Muscle of leg (tissue), 11 donors: ENCODE data around the gene HARS1. TPM values are rescaled to one million over a fixed set of nuclear protein-coding genes. Genes with fewer than 3 reads are reported as not detected.
"Not testable (repeated sequence)": the region's sequence is repeated elsewhere in the genome, so short reads cannot be mapped to it uniquely, and the experiment has no call there.

Experiments
- DNase-seq: peaks from one replicate; pipeline ENCODE4 v3.0.0; 2013
- H3K27ac ChIP-seq: one replicate; pipeline ENCODE4 v1.5.1; 2013; ENCODE audit warnings: mild to moderate bottlenecking, low read length, control low read depth
- H3K27me3 ChIP-seq: one replicate; pipeline ENCODE4 v1.6.1; 2013; ENCODE audit warnings: low read length; ENCODE audit not compliant: control insufficient read depth, insufficient read depth
- H3K36me3 ChIP-seq: one replicate; pipeline ENCODE4 v1.6.1; 2013; ENCODE audit warnings: low read length; ENCODE audit not compliant: control insufficient read depth, insufficient read depth
- H3K4me1 ChIP-seq: one replicate; pipeline ENCODE4 v1.6.1; 2013; ENCODE audit warnings: low read length; ENCODE audit not compliant: control insufficient read depth, insufficient read depth
- H3K4me3 ChIP-seq: one replicate; pipeline ENCODE4 v1.5.1; 2013; ENCODE audit warnings: low read length, control low read depth
- H3K9me3 ChIP-seq: replicated peaks from 2 replicates; pipeline ENCODE4 v1.6.1; 2013; ENCODE audit warnings: low read depth, low read length; ENCODE audit not compliant: control insufficient read depth
- WGBS: methylation state at CpG from one replicate; pipeline ENCODE4 v1.1.5; 2013; ENCODE audit warnings: missing lambda C conversion rate; ENCODE audit not compliant: insufficient coverage; 5-methylcytosine and 5-hydroxymethylcytosine counted together
- polyA plus RNA-seq, 8 donors: library from polyadenylated mRNA; unstranded; fragments of 120-200 nt; gene quantifications; one replicate each; pipeline versions ENCODE4 v1.2.1 to v1.2.3, GENCODE V29; 2013; ENCODE audit warnings: inconsistent platforms in 1 of 8, low replicate concordance in 1 of 8; ENCODE audit not compliant: insufficient read length in 8 of 8, insufficient read depth in 1 of 8
- total RNA-seq: library from RNA; stranded (reverse); fragments of 120-200 nt; gene quantifications from one replicate; pipeline ENCODE4 v1.2.4, GENCODE V29; 2013

Gene HARS1
- total and polyA plus RNA-seq, 9 donors: 41.4 to 54.0 (median 49.9) TPM

DNA sequence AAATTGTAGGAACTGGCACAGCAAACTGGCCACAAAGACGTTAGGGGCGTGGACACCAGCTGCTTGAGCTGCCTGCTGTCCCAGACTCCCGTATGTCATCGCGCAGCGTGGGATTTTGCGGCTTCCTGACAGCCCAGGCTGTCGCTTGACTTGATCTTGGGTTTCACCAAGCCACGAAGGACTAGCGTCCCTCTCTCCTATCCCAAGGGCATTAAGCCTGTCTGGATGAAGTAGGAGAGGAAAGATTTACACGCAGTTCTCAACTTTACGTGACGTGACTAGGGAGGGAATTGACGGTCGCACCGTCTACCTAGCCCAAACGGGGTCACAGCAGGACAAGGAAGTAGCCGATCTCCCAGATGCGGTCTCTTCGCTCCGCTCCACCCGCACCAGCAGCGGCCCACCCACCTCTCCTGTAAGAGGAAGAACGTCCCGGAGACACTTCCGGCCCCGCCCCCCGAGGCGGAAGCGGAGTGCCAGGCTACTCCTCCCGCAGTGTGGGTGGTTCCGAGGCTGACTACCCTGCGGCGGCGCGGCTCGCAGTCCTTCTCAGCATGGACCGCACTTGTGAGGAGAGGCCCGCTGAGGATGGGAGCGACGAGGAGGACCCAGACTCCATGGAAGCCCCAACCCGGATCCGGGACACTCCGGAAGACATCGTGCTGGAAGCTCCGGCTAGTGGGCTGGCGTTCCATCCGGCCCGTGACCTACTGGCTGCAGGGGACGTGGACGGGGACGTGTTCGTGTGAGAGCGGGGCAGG, 26.6 kb downstream of the HARS1 start, which contains the start of gene WDR55:
TSS of gene WDR55 (plus strand) at position 546 of the 761 bp plus-strand sequence. CDS start at position 555, 9 bp downstream.
- under 1% methylated on average over 47 of the region's 54 CpGs for WGBS
- peak within 1 kb of the TSS; percentile 96 for H3K27ac ChIP-seq
- peak; percentile 98 for DNase-seq
- peaks cover 14% of the 10 kb centered on the region for H3K4me1 ChIP-seq
- H3K4me3 ChIP-seq: peak within 1 kb of the TSS; percentile 93
- H3K27me3 ChIP-seq: no peaks in the 10 kb centered on the region
- H3K36me3 ChIP-seq: peaks cover 60% of the 10 kb centered on the region
- H3K9me3 ChIP-seq: no peaks in the 10 kb centered on the region

DNA sequence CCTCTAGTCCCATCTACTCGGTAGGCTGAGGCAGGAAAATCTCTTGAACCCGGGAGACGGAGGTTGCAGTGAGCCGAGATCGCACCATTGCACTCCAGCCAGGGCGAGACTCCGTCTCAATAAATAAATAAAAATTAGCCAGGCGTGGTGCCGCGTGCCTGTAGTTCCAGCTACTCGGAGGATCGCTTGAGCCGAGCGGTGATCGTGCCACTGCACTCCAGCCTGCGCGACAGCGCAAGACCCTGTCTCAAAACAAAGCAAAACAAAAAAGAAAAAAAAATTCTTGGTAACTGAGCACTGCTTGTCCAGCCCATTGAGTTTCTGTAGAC, 27.2 kb downstream of the HARS1 start:
- no peak for DNase-seq
- H3K27me3 ChIP-seq: no peaks in the 10 kb centered on the region
- H3K4me3 ChIP-seq: peak overlapping the region; percentile 93
- H3K27ac ChIP-seq: peak overlapping the region; percentile 96
- peaks cover 60% of the 10 kb centered on the region for H3K36me3 ChIP-seq
- H3K4me1 ChIP-seq: peaks cover 14% of the 10 kb centered on the region
- WGBS: 23% methylated on average over 17 of the region's 18 CpGs
- no peaks in the 10 kb centered on the region for H3K9me3 ChIP-seq

DNA sequence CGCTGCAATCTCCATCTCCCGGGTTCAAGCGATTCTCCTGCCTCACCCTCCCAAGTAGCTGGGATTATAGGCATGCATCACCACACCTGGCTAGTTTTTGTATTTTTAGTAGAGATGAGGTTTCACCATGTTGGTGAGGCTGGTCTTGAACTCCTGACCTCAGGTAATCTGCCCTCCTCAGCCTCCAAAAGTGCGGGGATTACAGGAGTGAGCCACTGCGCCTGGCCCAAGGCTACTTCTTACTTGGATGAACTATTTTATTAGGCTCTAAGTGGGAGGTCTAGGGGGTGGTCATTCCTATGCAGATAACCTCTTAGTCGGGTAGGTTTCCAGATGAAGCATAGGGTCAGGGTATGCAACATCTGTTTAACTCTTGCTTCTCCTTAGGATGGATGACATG, 30.8 kb downstream of the HARS1 start:
- not testable (repeated sequence) for H3K4me3 ChIP-seq, H3K27me3 ChIP-seq
- no CpG with 5 or more reads among the region's 6 CpGs for WGBS

DNA sequence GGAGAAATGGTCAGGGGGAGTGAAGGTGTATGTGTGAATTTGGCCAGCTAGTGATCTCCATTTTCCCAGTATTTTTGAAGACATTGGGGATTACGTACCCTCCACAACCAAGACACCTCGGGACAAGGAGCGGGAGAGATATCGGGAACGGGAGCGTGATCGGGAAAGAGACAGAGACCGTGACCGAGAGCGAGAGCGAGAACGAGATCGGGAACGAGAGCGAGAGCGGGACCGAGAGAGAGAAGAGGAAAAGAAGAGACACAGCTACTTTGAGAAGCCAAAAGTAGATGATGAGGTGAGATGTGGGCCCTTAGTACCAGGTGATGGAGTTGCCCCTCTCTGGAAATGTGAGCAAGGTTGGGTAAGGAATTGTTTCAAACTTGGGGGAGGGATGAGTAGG, 32.3 kb downstream of the HARS1 start:
- Histone ChIP-seq H3K36me3 (peaks cover 77% of the 10 kb centered on the region), H3K9me3 (no peaks in the 10 kb centered on the region), H3K4me3 (no peak overlapping the region), H3K27ac (no peak overlapping the region), H3K4me1 (peaks cover 4% of the 10 kb centered on the region), H3K27me3 (no peaks in the 10 kb centered on the region)
- no peak for DNase-seq
- WGBS: 98% methylated on average over 13 of the region's 17 CpGs

More for the DNA sequence above, 30.8 kb downstream of the HARS1 start:
- not testable (repeated sequence) for H3K27ac ChIP-seq, H3K9me3 ChIP-seq, DNase-seq, H3K4me1 ChIP-seq
- H3K36me3 ChIP-seq: peaks cover 69% of the 10 kb centered on the region

DNA sequence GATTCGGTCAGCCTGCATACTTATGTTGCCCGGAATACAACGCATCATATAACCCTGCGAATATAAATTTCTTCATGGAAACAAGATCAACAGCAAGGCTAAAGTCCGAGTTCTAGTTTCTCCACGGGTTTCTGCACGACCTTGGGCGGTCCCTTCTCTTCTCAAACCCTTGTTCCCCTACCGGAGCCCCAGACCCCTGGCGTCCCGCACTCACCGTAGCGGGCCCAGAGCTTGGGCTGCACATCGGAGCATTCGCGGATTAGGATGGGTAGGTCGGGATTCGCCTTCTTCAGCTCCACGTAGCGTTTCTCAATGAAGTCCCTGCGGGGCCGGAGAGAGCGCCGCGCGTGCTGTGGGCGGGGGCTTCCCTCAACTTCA, 44.1 kb downstream of the HARS1 start:
- H3K27ac ChIP-seq: peak overlapping the region; percentile 72
- no peaks in the 10 kb centered on the region for H3K27me3 ChIP-seq
- WGBS: under 1% methylated on average over 20 of the region's 27 CpGs
- H3K4me3 ChIP-seq: peak overlapping the region; percentile 93
- peaks cover 11% of the 10 kb centered on the region for H3K4me1 ChIP-seq
- no peak for DNase-seq
- no peaks in the 10 kb centered on the region for H3K9me3 ChIP-seq
- H3K36me3 ChIP-seq: peaks cover 50% of the 10 kb centered on the region

DNA sequence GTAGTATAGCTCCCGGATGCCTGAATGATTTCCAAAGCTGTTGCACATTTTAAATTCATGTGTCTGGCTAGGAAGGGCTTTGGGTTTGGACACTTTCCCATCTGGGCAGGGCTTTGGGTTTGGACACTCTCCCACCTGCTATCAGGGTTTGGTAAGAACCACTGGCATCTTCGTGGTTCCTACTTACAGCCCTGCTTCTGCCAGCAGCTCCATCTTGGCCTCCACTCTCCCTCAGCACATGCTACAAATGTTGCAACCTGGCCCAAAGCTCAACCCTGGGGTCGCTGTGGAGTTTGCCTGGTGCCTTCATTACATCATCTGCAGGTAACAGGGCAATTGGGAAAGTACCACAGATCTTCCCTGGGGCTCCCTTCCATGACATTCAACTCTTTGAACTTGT, 48.5 kb downstream of the HARS1 start:
- no peaks in the 10 kb centered on the region for H3K9me3 ChIP-seq
- no peak overlapping the region for H3K27ac ChIP-seq
- DNase-seq: no peak
- H3K4me3 ChIP-seq: no peak overlapping the region
- H3K4me1 ChIP-seq: peaks cover 20% of the 10 kb centered on the region
- WGBS: 67% methylated on average over 1 of the region's 3 CpGs
- H3K27me3 ChIP-seq: no peaks in the 10 kb centered on the region
- peaks cover 36% of the 10 kb centered on the region for H3K36me3 ChIP-seq

DNA sequence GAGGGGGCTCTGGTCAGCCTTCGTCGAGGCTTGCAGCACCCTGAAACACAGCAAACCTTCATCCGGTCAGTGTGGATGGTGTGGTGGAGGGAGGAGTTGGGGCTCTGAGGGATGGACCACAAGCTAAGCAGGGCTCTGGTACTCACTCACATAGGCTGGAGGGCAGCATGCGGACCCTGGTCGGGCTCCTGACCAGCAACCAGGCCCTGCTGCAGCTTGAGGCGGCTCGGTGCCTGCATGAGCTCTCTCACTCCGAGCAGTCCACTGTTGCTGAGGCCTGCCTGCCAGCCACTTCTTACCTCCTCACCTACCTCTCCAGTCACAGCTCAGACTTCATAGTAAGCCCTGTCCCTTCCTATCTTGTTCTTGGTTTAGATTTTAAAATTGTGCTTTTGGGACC, 49.5 kb downstream of the HARS1 start:
- Histone ChIP-seq H3K27ac (no peak overlapping the region), H3K36me3 (peaks cover 36% of the 10 kb centered on the region), H3K27me3 (no peaks in the 10 kb centered on the region), H3K4me3 (no peak overlapping the region), H3K4me1 (peaks cover 16% of the 10 kb centered on the region), H3K9me3 (no peaks in the 10 kb centered on the region)
- 86% methylated on average over 8 of the region's 8 CpGs for WGBS
- no peak for DNase-seq

DNA sequence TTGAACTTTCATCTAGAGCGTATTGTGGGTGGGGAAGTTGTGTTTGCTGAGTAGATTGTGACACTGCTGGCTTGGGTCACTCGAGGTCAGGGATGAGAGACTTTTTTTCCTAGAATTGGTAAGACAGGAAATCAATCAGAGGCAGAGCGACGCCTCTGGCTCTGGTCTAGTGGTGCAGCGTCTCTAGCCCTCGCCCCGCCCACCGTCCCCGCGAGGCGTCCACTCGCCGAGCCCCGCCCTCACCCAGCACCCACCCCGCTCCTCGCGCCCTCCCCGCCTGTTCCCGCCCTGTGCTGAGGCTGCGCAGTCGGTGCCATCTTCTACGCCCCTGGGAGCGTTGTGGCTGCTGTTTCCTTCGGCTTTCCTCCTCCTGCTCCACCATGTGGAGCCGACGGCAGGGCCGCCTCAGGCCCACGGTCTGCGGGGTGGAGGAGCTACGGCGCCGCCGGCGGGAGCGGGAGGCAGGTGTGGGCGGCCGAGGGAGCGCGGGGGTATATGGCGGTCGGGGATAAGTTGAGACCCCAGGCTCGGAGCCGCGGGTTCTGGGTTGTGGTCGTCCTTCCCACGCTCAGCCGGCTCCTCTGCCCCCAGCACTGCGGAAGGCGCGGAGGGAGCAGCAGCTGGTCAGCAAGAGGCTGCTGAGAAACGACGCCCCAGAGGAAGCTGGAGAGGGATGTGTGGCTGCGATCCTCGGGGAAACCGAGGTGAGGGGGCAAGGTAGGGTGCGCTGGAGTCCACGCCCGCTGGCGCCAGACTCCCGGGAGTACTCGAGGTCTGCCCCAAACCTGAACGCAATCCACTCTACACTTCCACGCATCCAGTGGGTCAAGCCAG, 51.8 kb downstream of the HARS1 start, which contains the start of gene TMCO6:
TSS of gene TMCO6 (plus strand) at position 304 of the 834 bp plus-strand sequence. CDS start at position 381, 77 bp downstream.
- Histone ChIP-seq H3K9me3 (no peaks in the 10 kb centered on the region), H3K4me1 (peaks cover 11% of the 10 kb centered on the region), H3K27ac (peak within 1 kb of the TSS; percentile 82), H3K36me3 (peaks cover 24% of the 10 kb centered on the region), H3K27me3 (no peaks in the 10 kb centered on the region), H3K4me3 (peak within 1 kb of the TSS; percentile 67)
- peak; percentile 97 for DNase-seq
- under 1% methylated on average over 48 of the region's 63 CpGs for WGBS

DNA sequence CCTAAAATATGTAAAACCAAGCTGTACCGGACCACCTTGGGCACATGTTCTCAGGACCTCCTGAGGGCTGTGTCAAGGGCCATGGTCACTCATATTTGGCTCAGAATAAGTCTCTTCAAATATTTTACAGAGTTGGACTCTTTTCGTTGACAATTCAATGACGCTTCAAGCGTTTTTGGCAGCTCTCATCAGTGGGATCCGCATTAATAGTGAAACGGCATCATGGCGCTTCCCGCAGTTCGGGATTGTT, 52.3 kb downstream of the HARS1 start:
- Histone ChIP-seq H3K4me3 (peak overlapping the region; percentile 67), H3K36me3 (peaks cover 19% of the 10 kb centered on the region), H3K27ac (peak overlapping the region; percentile 82), H3K4me1 (peaks cover 11% of the 10 kb centered on the region)
- H3K27me3 ChIP-seq, H3K9me3 ChIP-seq, DNase-seq: not testable (repeated sequence)
- 45% methylated on average over 9 of the region's 9 CpGs for WGBS

DNA sequence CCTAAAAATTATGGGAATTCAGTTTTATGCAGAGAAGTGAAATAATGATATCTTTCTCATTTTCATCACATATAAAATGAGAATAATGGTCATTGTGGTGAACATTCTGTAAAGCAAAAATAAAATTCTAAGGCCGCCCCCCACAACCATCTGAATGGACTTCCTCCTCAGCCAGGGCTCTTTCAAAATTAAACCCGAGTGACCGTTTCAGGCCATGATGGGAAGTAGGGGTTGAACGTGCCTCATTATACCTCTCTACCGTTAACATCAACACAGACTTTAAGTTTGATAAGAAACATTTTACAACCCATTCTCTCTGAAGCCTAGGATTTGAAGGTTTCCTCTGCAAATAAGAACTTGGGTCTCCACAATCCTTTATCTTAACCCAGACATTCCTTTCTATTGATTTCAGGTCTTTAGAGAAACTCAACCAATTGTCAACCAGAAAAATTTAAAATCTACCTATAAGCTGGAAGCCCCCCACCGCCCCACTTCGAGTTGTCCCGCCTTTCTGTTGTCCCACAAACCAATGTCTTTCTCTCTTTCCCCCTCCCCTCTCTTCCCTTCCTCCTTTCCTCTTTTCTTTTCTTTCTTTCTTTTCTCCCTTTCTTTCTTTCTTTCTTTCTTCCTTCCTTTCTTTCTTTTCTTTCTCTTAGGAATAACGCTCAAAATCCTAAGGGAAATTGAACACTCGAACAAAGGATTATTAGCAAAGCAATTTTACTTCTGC, 53.6 kb downstream of the HARS1 start:
- 83% methylated on average over 8 of the region's 10 CpGs for WGBS
- no peak for DNase-seq
- Histone ChIP-seq H3K36me3 (peaks cover 10% of the 10 kb centered on the region), H3K4me3 (no peak overlapping the region), H3K9me3 (no peaks in the 10 kb centered on the region), H3K27ac (no peak overlapping the region), H3K27me3 (peaks cover 11% of the 10 kb centered on the region), H3K4me1 (peaks cover 18% of the 10 kb centered on the region)
